Astrocyte of the spinal cord (primary cell): ENCODE data around the gene MDGA2.

Experiments used
- DNase-seq: peaks from one replicate; pipeline ENCODE4 v3.0.0; 2011; ENCODE audit warnings: low read depth, low spot score
- H3K4me3 ChIP-seq: 2 replicates; pipeline ENCODE4 v1.5.1; 2011; ENCODE audit warnings: low read depth, mild to moderate bottlenecking, low read length, moderate library complexity
- in situ Hi-C: cut with HindIII; loops from 2 replicates; pipeline ENCODE4 v1.10.0; 2017; ENCODE audit warnings: low sequenced_read_pairs
- TF ChIP-seq, protein P1 (sequence below): IDR thresholded peaks from 2 replicates; pipeline ENCODE4 v1.5.1; 2012; ENCODE audit warnings: low read depth, mild to moderate bottlenecking, low read length, inconsistent platforms

MDGA2 gene

DNA sequence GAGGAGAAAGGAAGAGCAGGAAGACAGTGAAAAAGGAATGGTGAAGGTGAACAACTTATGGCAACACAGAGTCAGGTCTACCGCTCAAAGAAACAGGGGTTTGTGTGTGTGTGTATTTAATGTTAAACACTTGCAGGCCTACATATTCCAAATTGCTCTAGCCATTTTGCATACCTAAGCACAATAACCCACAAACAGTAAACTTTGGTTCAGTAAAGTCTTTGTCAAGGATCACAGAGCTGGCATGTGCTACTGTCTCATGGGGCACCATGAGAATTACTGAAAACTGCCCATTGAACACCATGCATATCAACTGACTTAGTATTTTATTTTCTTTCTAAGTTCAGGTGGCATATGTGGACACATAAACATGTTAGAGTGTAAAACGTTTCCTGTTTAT lies 163.6 kb downstream of the MDGA2 start:
- TF ChIP-seq, protein P1, sequence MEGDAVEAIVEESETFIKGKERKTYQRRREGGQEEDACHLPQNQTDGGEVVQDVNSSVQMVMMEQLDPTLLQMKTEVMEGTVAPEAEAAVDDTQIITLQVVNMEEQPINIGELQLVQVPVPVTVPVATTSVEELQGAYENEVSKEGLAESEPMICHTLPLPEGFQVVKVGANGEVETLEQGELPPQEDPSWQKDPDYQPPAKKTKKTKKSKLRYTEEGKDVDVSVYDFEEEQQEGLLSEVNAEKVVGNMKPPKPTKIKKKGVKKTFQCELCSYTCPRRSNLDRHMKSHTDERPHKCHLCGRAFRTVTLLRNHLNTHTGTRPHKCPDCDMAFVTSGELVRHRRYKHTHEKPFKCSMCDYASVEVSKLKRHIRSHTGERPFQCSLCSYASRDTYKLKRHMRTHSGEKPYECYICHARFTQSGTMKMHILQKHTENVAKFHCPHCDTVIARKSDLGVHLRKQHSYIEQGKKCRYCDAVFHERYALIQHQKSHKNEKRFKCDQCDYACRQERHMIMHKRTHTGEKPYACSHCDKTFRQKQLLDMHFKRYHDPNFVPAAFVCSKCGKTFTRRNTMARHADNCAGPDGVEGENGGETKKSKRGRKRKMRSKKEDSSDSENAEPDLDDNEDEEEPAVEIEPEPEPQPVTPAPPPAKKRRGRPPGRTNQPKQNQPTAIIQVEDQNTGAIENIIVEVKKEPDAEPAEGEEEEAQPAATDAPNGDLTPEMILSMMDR: no peak
- DNase-seq: no peak
- H3K4me3 ChIP-seq: no peak overlapping the region
- in situ Hi-C loops: no loop called here

DNA sequence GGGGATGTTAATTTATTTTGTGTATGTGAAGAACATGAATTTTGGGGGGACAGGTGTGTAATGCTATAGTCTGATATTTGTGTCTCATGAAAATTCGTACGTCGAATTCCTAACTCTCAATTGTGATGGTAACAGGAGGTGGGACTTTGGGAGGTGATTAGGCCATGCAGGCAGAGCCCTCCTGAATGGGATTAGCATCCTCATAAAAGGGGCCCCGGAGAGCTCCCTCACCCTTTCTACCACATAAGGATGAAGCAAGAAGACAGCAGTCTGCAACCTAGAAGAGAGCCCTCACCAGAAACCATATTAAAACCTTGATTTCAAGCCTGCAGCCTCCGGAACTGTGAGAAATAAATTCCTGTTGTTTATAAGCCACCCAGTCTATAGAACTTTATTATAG lies 165.4 kb downstream of the MDGA2 start:
- H3K4me3 ChIP-seq: no peak overlapping the region
- in situ Hi-C loops: no loop called here

DNA sequence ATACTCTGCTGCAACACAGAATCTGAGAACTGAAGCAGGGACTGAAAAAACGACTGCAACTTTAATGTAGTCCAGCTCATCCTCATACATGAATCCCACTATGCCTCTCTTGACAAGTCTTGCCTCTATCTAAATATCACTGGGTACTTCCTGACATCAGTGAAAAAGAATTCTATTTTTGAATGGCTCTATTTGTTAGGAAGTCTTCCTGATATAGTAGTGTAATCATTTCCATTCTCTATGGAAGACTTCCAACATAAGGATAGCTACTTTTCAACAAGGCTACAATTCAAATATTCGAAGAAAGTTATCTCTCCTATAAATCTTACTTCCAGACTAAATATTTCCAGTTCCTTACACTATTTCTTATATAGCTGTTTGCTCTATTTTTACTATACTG lies 167.5 kb downstream of the MDGA2 start:
- no peak overlapping the region for H3K4me3 ChIP-seq
- in situ Hi-C loops: no loop called here
- DNase-seq: no peak
- TF ChIP-seq, protein P1: no peak

More for the DNA sequence above, 165.4 kb downstream of the MDGA2 start:
- no peak for DNase-seq
- TF ChIP-seq, protein P1: no peak

DNA sequence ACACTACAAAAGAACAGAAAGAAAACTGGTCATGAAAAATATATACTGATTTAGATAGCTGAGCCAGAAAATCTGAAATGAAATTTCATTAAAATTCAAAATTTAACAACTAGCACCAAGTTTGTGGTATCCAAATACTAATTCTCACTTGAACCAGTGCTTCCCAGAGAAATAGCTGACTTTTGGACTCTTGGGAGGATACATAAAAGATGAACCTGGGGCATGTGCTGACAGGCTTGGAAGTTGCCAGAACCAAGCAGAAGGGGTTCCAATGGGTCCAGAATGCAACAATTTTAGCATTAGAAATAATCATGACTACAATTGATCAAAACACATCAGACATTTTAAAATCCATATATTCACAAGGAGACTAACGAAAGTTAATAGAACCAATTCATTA lies 175.0 kb downstream of the MDGA2 start:
- TF ChIP-seq, protein P1: no peak

DNA sequence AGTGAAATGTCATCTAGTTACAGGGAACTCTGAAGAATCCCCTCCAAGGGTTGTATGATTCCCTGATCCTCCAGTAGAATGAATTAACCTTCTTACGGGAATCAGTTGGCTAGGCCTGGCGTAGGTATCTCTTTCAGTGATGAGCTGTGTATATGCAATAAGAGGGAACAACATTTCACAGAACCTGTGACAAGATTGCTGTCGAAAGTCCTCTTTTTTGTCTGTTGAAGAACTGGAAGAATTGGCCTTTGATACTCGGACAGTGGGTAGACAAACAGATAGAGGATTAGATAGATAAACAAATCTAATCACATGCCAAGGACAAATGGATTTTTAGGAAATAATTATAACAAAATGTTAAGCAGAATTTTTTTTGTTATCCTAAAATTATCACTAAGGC lies 184.6 kb downstream of the MDGA2 start:
- DNase-seq: no peak
- TF ChIP-seq, protein P1: no peak
- H3K4me3 ChIP-seq: no peak overlapping the region
- in situ Hi-C loops: no loop called here

More for the DNA sequence above, 175.0 kb downstream of the MDGA2 start:
- no peak for DNase-seq
- H3K4me3 ChIP-seq: no peak overlapping the region
- in situ Hi-C loops: no loop called here

DNA sequence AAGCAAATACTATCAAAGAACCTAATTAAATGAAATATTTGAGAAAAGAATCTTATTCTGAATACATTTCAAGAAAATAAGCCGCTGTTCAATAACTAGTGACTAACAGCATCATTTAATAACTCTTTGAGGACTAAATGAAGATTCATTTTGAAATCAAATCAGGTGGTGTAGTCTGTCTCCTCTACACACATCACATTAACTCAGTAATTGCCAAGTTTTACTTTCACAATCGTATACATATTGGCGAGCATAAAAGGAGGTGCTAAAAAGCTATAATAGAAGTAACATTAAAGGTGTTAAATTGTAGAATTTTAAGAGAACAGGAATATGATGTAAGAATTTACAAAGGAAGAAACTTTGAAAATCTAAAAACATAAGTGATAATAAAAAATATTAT lies 185.1 kb downstream of the MDGA2 start:
- DNase-seq: no peak
- H3K4me3 ChIP-seq: no peak overlapping the region
- in situ Hi-C loops: no loop called here
- TF ChIP-seq, protein P1: no peak

DNA sequence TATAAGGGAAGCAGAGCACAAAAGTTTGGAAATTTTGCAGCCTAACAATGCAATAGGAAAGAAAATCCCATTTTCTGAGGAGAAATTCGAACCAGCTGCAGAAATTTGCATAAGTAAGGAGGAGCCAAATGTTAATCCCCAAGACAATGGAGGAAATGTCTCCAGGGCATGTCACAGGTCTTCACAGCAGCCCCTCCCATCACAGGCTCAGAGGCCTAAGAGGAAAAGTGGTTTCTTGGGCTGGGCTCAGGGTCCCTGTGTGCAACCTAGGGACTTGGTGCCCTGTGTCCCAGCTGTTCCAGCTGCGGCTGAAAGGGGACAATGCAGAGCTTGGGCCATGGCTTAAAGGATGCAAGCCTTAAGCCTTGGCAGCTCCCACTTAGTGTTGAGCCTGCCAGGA lies 190.0 kb downstream of the MDGA2 start:
- in situ Hi-C loops: no loop called here
- no peak for DNase-seq
- TF ChIP-seq, protein P1: no peak

More for the DNA sequence above, 190.0 kb downstream of the MDGA2 start:
- H3K4me3 ChIP-seq: no peak overlapping the region
